ENCODE data around the gene SCUBE3.

DNA sequence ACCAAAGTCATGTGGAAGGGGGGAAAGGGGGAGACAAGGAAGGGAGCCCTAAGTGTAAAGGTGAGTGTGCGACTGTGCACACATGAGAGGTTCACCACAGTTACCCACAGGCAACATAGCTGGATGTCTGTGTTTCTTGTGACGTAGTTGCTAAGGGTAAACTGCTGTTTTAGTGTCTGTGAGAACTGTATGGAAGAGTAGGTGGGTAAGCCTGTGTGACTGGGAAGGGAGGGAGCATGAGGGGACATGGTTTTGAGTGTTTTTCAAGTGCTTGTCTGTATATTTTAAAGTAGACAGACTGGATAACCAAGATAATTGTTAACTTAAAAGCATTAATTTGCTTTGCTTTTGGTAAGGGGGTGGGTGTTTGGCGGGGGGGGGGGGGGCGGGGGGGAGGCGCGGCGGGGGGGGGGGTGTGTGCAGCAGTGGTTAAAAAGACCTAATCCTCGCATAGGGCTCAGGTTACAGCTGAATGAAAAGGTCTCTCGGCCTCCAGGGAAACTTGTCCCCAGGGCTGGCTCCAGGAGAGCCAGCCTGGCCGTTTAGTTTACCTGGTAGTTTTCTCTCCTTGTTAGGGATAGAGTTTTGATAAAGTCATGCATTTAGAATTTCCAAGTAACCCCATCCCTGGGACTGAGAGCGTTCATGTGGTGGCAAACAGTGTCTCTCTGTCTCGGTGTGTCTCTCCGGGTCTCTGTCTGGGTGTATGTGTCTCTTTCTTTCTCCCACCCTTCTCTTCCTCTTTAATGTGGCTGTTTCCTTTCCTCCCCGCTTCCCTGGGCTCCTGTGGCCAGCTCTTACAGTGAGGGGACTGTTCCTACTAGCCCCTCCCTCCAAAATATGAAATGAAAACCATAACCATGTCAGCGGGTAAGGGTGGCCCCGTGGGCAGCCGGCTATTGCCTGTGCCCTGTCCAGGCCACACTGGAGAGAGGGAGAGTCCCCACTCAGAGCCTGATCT is 3.4 kb downstream of the SCUBE3 start:
- TF ChIP-seq, protein P1, sequence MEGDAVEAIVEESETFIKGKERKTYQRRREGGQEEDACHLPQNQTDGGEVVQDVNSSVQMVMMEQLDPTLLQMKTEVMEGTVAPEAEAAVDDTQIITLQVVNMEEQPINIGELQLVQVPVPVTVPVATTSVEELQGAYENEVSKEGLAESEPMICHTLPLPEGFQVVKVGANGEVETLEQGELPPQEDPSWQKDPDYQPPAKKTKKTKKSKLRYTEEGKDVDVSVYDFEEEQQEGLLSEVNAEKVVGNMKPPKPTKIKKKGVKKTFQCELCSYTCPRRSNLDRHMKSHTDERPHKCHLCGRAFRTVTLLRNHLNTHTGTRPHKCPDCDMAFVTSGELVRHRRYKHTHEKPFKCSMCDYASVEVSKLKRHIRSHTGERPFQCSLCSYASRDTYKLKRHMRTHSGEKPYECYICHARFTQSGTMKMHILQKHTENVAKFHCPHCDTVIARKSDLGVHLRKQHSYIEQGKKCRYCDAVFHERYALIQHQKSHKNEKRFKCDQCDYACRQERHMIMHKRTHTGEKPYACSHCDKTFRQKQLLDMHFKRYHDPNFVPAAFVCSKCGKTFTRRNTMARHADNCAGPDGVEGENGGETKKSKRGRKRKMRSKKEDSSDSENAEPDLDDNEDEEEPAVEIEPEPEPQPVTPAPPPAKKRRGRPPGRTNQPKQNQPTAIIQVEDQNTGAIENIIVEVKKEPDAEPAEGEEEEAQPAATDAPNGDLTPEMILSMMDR (IDR thresholded peaks at IDR 0.05; ENCODE audit: low read length) = no peak
- TF ChIP-seq EZH2 (IDR thresholded peaks at IDR 0.05; ENCODE audit: borderline replicate concordance, low read length) = no peak
